Adrenal gland (tissue), 12 donors: ENCODE data around the gene CPTP. TPM values are rescaled to one million over a fixed set of nuclear protein-coding genes. Genes with fewer than 3 reads are reported as not detected.
A peak's percentile ranks its signal among the peaks of the same experiment; 100 is the strongest.

Source experiments
- DNase-seq, 7 donors: peaks; one replicate each; pipeline ENCODE4 v3.0.0-alpha.2; 2019 to 2020
- H3K27ac ChIP-seq, 5 donors: fragments of 200-600 bp; sonication (generic) in 4 of 5; 1 replicate in 3 of 5; 2 replicates in 2 of 5; pipeline versions ENCODE4 v1.5.1 to v1.8.0; 2016 to 2020; ENCODE audit warnings: mild to moderate bottlenecking in 1 of 5
- H3K27me3 ChIP-seq: fragments of 200-600 bp; 2 replicates; pipeline ENCODE4 v1.8.0; 2021
- H3K36me3 ChIP-seq, 2 donors: fragments of 200-600 bp; replicated peaks in 1 of 2; 1 replicate in 1 of 2; 2 replicates in 1 of 2; pipeline versions ENCODE4 v1.5.1 to v1.8.0; 2018 to 2022
- H3K4me1 ChIP-seq, 2 donors: fragments of 200-600 bp; replicated peaks in 1 of 2; 1 replicate in 1 of 2; 2 replicates in 1 of 2; pipeline versions ENCODE4 v1.5.1 to v1.8.0; 2018 to 2021
- H3K4me3 ChIP-seq, 4 donors: fragments of 200-600 bp; sonication (generic) in 3 of 4; one replicate each; pipeline ENCODE4 v1.5.1; 2016 to 2018
- H3K9me3 ChIP-seq, 3 donors: fragments of 200-600 bp; sonication (generic) in 1 of 3; replicated peaks in 1 of 3; 1 replicate in 2 of 3; 2 replicates in 1 of 3; pipeline versions ENCODE4 v1.5.1 to v1.8.0; 2016 to 2021
- POLR2A ChIP-seq, 2 donors: fragments of 450-650 bp; IDR thresholded peaks; one replicate each; pipeline ENCODE4 v1.6.1; 2017; ENCODE audit warnings: antibody characterized with exemption in 2 of 2, mild to moderate bottlenecking in 2 of 2, moderate library complexity in 1 of 2
- WGBS, 4 donors: extraction: QIAGEN DNeasy Blood & Tissue Kit in 2 of 4; methylation state at CpG; one replicate each; pipeline versions ENCODE4 v1.1.5 to v1.1.7; 2013 to 2017; 5-methylcytosine and 5-hydroxymethylcytosine counted together
- intact Hi-C, 2 donors: fragments of 100-400 bp; cut with DNase I; formaldehyde crosslinking; loops; one replicate each; pipeline versions ENCODE4 v1.14.1 to v1.15.0; 2022 to 2023
- polyA plus RNA-seq, 3 donors: library from polyadenylated mRNA; stranded (reverse); fragments of 200-250 nt in 2 of 3; fragments of 350-450 nt in 1 of 3; fragmentation: Illumina TruSeq in 1 of 3; extraction: RNeasy Lipid Tissue Mini Kit (QIAGEN cat#74804) in 1 of 3; gene quantifications; one replicate each; pipeline ENCODE4 v1.2.3, GENCODE V29; 2013 to 2014
- total RNA-seq, 9 donors: library from RNA; depleted of rRNA in 4 of 9; stranded (reverse); fragments of >200 nt in 4 of 9; fragments of 120-200 nt in 1 of 9; fragmentation: NEBNext Ultra II Directional in 1 of 9; extraction: Animal tissue kit (Norgen Biotek cat#: 25700) in 1 of 9; gene quantifications; one replicate each; pipeline versions ENCODE4 v1.1.0 to v1.2.4, GENCODE V29; 2013 to 2023
- TF ChIP-seq, protein P1 (sequence below), 6 experiments: fragments of 450-650 bp in 4 of 6; fragments of 200-600 bp in 2 of 6; sonication (generic) in 1 of 6; IDR thresholded peaks; 1 replicate in 5 of 6; 2 replicates in 1 of 6; pipeline versions ENCODE4 v1.5.1 to v1.8.0; 2016 to 2021; ENCODE audit warnings: antibody characterized with exemption in 6 of 6, mild to moderate bottlenecking in 2 of 6, moderate library complexity in 1 of 6
- donor health status: healthy with polysubstance abuse.
- donor health status: Bipolar disorder and iron deficiency.
- donor health status: DM: yes; HTN: yes; CAD: no.
- donor health status: DM: no; HTN: no; CAD: no.
- donor health status: DM: no; HTN: no; CAD: no.
- donor health status: DM: yes; HTN: yes; CAD: no.

The CPTP gene
- total and polyA plus RNA-seq, 12 donors = 2.9 to 53.0 (median 29.0) TPM

DNA sequence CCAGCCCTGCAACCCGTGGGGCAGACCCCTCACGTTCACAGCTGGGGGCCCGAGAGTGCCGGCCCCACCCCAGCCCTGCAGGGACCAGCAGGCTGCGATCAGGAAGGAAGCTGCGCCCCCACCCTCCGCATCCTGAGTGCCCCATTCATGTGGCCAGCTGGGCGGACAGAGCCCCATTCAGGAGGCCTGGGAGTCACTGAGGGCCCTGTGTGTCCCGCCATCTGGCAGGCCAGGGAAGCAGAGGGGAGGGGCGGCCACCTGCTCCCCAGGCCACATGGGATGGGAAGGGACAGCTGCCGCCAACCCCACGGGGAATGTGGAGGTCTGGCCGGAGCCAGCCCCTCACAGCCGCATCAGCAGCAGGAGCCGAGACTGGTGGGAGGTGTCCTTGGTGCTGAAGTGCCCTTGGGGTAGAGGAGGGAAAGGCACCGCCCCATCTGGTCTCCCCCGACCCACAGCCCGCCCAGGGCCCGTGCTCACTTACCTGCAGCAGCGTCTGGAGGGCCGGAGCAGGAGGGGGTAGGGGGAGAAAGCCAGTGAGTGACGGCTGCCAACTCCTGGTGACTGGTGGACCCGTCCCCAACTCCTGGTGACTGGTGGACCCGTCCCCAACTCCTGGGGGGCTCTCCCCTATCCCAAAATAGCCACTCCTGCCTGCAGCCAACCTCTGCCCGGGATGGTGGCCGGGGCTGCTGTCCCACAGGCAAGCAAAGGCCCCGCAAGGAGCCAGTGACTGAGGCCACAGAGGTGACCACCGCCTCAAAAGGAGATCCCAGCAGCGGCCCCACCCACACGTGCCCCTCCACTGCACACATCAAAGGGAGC, 25.5 kb upstream of the CPTP start:
- H3K27me3 ChIP-seq = no peaks in the 10 kb centered on the region
- no peak overlapping the region for H3K4me3 ChIP-seq
- 71 to 75% (median 74%) methylated on average over 3 to 30 of the region's 30 CpGs for WGBS, 4 donors
- no peak for TF ChIP-seq POLR2A (IDR thresholded peaks at IDR 0.05)
- TF ChIP-seq, protein P1, sequence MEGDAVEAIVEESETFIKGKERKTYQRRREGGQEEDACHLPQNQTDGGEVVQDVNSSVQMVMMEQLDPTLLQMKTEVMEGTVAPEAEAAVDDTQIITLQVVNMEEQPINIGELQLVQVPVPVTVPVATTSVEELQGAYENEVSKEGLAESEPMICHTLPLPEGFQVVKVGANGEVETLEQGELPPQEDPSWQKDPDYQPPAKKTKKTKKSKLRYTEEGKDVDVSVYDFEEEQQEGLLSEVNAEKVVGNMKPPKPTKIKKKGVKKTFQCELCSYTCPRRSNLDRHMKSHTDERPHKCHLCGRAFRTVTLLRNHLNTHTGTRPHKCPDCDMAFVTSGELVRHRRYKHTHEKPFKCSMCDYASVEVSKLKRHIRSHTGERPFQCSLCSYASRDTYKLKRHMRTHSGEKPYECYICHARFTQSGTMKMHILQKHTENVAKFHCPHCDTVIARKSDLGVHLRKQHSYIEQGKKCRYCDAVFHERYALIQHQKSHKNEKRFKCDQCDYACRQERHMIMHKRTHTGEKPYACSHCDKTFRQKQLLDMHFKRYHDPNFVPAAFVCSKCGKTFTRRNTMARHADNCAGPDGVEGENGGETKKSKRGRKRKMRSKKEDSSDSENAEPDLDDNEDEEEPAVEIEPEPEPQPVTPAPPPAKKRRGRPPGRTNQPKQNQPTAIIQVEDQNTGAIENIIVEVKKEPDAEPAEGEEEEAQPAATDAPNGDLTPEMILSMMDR (IDR thresholded peaks at IDR 0.05) = no peak
- no peak for DNase-seq
- intact Hi-C loops = loop anchor here in 1 of 2 donors (10.0 kb wide), 1 partner anchor 314 kb away; the partner anchor contains the start of gene PERM1
- peaks cover 0 to 3% of the 10 kb centered on the region in 2 donors for H3K4me1 ChIP-seq
- H3K27ac ChIP-seq = no peak overlapping the region
- peaks cover 0 to 9% of the 10 kb centered on the region in 2 donors for H3K36me3 ChIP-seq
- no peaks in the 10 kb centered on the region for H3K9me3 ChIP-seq

DNA sequence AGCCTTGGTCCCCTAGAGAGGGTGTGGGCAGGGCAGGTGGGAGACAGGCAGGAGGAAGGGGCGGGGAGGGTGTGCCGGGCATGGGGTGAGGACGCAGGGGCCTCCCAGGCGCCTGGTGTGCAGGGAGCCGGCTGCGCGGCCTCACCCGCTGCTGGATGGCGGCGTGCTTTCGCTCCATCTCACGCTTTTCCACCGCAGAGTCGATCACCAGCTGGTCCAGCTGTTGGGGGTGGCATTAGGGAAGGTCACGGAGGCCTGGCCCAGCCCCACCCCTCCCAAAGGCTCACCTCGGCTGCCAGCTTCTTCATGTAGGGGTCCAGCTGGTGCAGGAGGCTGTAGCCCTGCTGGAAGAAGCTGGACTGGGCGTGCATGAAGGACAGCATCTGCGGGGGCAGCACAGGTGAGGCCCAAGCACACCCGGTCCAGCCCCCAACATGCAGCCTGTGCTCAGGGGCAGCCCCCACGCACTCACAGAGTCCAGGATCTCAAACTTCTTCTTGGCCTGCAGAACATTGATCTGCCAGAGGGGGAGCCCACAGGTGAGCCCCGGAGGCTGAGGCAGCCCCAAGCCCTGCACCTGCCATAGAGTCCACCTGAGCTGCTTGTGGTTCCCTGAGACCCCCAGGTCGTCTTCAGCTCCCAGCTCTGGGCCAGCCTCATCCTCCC, 24.8 kb upstream of the CPTP start:
- no peaks in the 10 kb centered on the region for H3K27me3 ChIP-seq
- no peaks in the 10 kb centered on the region for H3K9me3 ChIP-seq
- H3K36me3 ChIP-seq = peaks cover 0 to 9% of the 10 kb centered on the region in 2 donors
- WGBS, 4 donors = 85 to 93% (median 90%) methylated on average over 14 to 22 of the region's 22 CpGs
- H3K4me3 ChIP-seq = no peak overlapping the region
- no peak for DNase-seq
- TF ChIP-seq, protein P1 (IDR thresholded peaks at IDR 0.05) = peak in 1 of 6 experiments; percentile 10
- no peak for TF ChIP-seq POLR2A (IDR thresholded peaks at IDR 0.05)
- intact Hi-C loops = loop anchor here in 1 of 2 donors (10.0 kb wide), 1 partner anchor 315 kb away; the partner anchor contains the start of gene PERM1
- H3K27ac ChIP-seq = no peak overlapping the region
- H3K4me1 ChIP-seq = peaks cover 7 to 10% of the 10 kb centered on the region in 2 donors

DNA sequence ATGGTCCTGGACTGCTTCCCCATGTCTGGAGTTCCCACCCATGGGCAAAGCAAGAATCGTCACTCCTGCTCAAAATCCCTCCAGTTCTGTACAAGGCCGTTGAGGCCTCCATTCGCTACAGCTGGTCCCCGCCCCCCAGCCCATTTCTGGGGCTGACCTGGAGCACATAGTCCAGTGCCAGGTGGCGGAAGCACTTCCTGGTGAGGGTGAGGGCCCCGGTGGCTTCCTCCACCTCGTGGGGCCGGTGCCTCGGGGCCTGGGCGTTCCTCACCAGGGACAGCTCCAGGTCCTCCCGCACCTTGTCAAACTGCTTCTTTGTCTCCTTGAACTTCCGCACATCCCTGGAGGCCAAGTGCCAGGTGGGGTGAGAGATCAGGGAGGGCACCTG, 24.3 kb upstream of the CPTP start:
- WGBS, 4 donors = 83 to 97% (median 87%) methylated on average over 4 to 12 of the region's 12 CpGs
- H3K9me3 ChIP-seq = no peaks in the 10 kb centered on the region
- intact Hi-C loops = no loop called here

More for the DNA sequence above, 24.3 kb upstream of the CPTP start:
- H3K27ac ChIP-seq = no peak overlapping the region
- no peak for TF ChIP-seq POLR2A (IDR thresholded peaks at IDR 0.05)
- TF ChIP-seq, protein P1 (IDR thresholded peaks at IDR 0.05) = no peak
- H3K27me3 ChIP-seq = no peaks in the 10 kb centered on the region
- H3K36me3 ChIP-seq = peaks cover 0 to 9% of the 10 kb centered on the region in 2 donors
- H3K4me1 ChIP-seq = peaks cover 13 to 16% of the 10 kb centered on the region in 2 donors
- H3K4me3 ChIP-seq = no peak overlapping the region
- DNase-seq = no peak
